ENCODE data around the gene CCIN. TPM values are rescaled to one million over a fixed set of nuclear protein-coding genes. Genes with fewer than 3 reads are reported as not detected.

The CCIN gene
- total RNA-seq, 1 experiment from 2014 or later = 0.20 TPM

GRCh38 chr9:36166168-36166927 lies 2.8 kb upstream of the CCIN start (continued):
- TF ChIP-seq RORB (CRISPR knock-in tag; IDR thresholded peaks at IDR 0.05) (no peak), MXD4 (CRISPR knock-in tag; IDR thresholded peaks at IDR 0.05; ENCODE audit: borderline replicate concordance) (no peak), JAZF1 (CRISPR knock-in tag; IDR thresholded peaks at IDR 0.05) (no peak), PRDM15 (CRISPR knock-in tag; IDR thresholded peaks at IDR 0.05) (no peak), CREM (CRISPR knock-in tag; IDR thresholded peaks at IDR 0.05) (0 out of 2 replicates have a peak, but pooled peaks have one; percentile 42), NFE2L1 (CRISPR knock-in tag; IDR thresholded peaks at IDR 0.05) (no peak), ZNF219 (CRISPR knock-in tag; IDR thresholded peaks at IDR 0.05; ENCODE audit: borderline replicate concordance) (no peak), E2F4 (CRISPR knock-in tag; IDR thresholded peaks at IDR 0.05; ENCODE audit: borderline replicate concordance, low read depth) (no peak), ATF2 (CRISPR knock-in tag; IDR thresholded peaks at IDR 0.05; ENCODE audit: borderline replicate concordance, low read depth) (no peak), KAT7 (CRISPR knock-in tag; IDR thresholded peaks at IDR 0.05; ENCODE audit: borderline replicate concordance) (no peak), NFYB (CRISPR knock-in tag; conservative IDR thresholded peaks at IDR 0.05; ENCODE audit: low read depth) (no peak), FOXP1 (CRISPR knock-in tag; IDR thresholded peaks at IDR 0.05; ENCODE audit: borderline replicate concordance) (peak; percentile 66; the same call in 1 of the 2 replicates), ATF3 (CRISPR knock-in tag; conservative IDR thresholded peaks at IDR 0.05) (no peak), ZBTB21 (CRISPR knock-in tag; IDR thresholded peaks at IDR 0.05; ENCODE audit: borderline replicate concordance) (no peak), TP53 (CRISPR knock-in tag; IDR thresholded peaks at IDR 0.05) (no peak), ZNF671 (CRISPR knock-in tag; IDR thresholded peaks at IDR 0.05) (no peak), MYBL2 (CRISPR knock-in tag; IDR thresholded peaks at IDR 0.05) (no peak), HMGXB4 (CRISPR knock-in tag; IDR thresholded peaks at IDR 0.05) (peak; percentile 79), ZNF317 (CRISPR knock-in tag; IDR thresholded peaks at IDR 0.05; ENCODE audit: borderline replicate concordance, low read depth) (no peak), STAT6 (CRISPR knock-in tag; conservative IDR thresholded peaks at IDR 0.05; ENCODE audit: low read depth) (no peak), CREB1 (CRISPR knock-in tag; IDR thresholded peaks at IDR 0.05) (no peak), NR3C1 (CRISPR knock-in tag; conservative IDR thresholded peaks at IDR 0.05; ENCODE audit: low read depth) (no peak), ZNF263 (CRISPR knock-in tag; IDR thresholded peaks at IDR 0.05; ENCODE audit: low read depth) (no peak), SMAD4 (CRISPR knock-in tag; IDR thresholded peaks at IDR 0.05) (no peak), ZNF121 (CRISPR knock-in tag; IDR thresholded peaks at IDR 0.05) (no peak)
- TF ChIP-seq, protein P1, sequence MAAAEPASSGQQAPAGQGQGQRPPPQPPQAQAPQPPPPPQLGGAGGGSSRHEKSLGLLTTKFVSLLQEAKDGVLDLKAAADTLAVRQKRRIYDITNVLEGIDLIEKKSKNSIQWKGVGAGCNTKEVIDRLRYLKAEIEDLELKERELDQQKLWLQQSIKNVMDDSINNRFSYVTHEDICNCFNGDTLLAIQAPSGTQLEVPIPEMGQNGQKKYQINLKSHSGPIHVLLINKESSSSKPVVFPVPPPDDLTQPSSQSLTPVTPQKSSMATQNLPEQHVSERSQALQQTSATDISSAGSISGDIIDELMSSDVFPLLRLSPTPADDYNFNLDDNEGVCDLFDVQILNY (CRISPR knock-in tag; IDR thresholded peaks at IDR 0.05) = no peak
- TF ChIP-seq, protein P2, sequence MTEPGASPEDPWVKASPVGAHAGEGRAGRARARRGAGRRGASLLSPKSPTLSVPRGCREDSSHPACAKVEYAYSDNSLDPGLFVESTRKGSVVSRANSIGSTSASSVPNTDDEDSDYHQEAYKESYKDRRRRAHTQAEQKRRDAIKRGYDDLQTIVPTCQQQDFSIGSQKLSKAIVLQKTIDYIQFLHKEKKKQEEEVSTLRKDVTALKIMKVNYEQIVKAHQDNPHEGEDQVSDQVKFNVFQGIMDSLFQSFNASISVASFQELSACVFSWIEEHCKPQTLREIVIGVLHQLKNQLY (CRISPR knock-in tag; IDR thresholded peaks at IDR 0.05) = no peak
